SH-SY5Y (cell line): Measurements from ENCODE around the gene SMIM32.

Source experiments
- GATA2 ChIP-seq: IDR thresholded peaks from 2 replicates; pipeline ENCODE4 v1.6.1; 2011; ENCODE audit warnings: mild to moderate bottlenecking, low read depth, low read length
- GATA3 ChIP-seq: IDR thresholded peaks from 2 replicates; pipeline ENCODE4 v1.6.1; 2011; ENCODE audit warnings: low read depth, mild to moderate bottlenecking, low read length, moderate library complexity

Gene SMIM32

GRCh38 chr5:136200130-136200529 is 7.2 kb upstream of the SMIM32 start:
- TF ChIP-seq GATA3: no peak
- TF ChIP-seq GATA2: no peak

GRCh38 chr5:136199408-136199807 is 6.4 kb upstream of the SMIM32 start:
- TF ChIP-seq GATA2 (no peak), GATA3 (no peak)

GRCh38 chr5:136198453-136198852 is 5.5 kb upstream of the SMIM32 start:
- TF ChIP-seq GATA3 (no peak), GATA2 (no peak)

GRCh38 chr5:136197462-136198142 is 4.6 kb upstream of the SMIM32 start:
- TF ChIP-seq GATA3 (no peak), GATA2 (no peak)

GRCh38 chr5:136195971-136196820 is 3.2 kb upstream of the SMIM32 start:
- no peak for TF ChIP-seq GATA3
- no peak for TF ChIP-seq GATA2

GRCh38 chr5:136194576-136194975 is 1.6 kb upstream of the SMIM32 start:
- TF ChIP-seq GATA3 (no peak), GATA2 (no peak)

GRCh38 chr5:136193322-136193935 is 467 bp upstream of the SMIM32 start:
- TF ChIP-seq GATA3: no peak
- TF ChIP-seq GATA2: no peak

GRCh38 chr5:136192015-136192525 is 892 bp downstream of the SMIM32 start:
- TF ChIP-seq GATA2: no peak
- TF ChIP-seq GATA3: no peak

- TF ChIP-seq GATA3: no peak
- no peak for TF ChIP-seq GATA2
Observed at GRCh38 chr5:136191304-136192014, 1.5 kb downstream of the SMIM32 start.

GRCh38 chr5:136190904-136191303 is 2.1 kb downstream of the SMIM32 start:
- TF ChIP-seq GATA2: no peak

GRCh38 chr5:136190091-136190720 is 2.8 kb downstream of the SMIM32 start:
- TF ChIP-seq GATA2 (no peak), GATA3 (no peak)

- no peak for TF ChIP-seq GATA2
- TF ChIP-seq GATA3: no peak
Observed at GRCh38 chr5:136188859-136189258, 4.1 kb downstream of the SMIM32 start.

- no peak for TF ChIP-seq GATA3
- no peak for TF ChIP-seq GATA2
Observed at GRCh38 chr5:136186796-136187195, 6.2 kb downstream of the SMIM32 start.
